Measurements from ENCODE around the gene PRKCH. TPM values are rescaled to one million over a fixed set of nuclear protein-coding genes. Genes with fewer than 3 reads are reported as not detected.
A peak's percentile ranks its signal among the peaks of the same experiment; 100 is the strongest.

The PRKCH gene
- polyA plus RNA-seq, 12 donors = 10.9 to 25.9 (median 13.8) TPM; not detected in 1

- DNase-seq = no peak
These were observed 150.8 kb downstream of the PRKCH start for GRCh38 chr14:61472011-61472672.

- no peak for DNase-seq
These were observed 151.5 kb downstream of the PRKCH start for GRCh38 chr14:61472801-61473376.

DNA sequence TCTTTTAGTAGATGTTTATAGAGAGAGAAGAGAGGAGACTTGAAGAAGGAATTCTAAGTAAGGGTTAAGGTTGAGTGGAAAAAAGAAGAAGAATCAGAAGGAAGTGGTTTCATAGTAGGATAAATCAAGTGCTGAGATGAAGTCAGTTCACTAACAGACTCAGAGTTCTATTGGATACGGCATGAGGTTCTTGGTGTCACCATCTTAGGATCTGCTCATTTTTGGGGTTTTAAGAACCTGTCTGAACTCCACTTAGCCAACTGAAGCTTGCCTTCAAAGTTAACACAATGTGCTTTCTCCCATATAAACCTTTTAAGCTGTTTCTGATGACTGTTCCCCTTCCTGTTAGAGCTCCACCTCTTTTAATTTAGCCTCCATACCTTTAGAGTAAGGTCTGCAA lies 152.6 kb downstream of the PRKCH start:
- no peak for DNase-seq

DNA sequence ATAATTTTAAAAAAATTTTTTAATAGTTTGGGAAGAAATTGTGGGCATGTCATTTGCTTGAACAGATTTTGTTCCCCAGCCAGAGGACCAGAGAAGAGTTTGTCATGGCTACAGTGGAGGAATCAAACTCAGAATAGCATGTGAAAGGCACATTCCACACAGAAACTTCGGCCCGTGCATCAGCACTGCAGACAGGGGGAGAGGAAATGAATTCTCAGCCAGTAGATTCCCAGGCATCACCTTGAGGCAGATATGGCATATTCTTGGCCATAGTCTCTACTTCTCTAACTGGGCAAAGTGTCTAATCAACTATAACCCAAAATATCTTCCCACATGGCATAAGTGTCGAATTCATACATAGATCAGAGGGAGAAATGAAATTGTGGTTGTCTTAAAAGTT lies 153.3 kb downstream of the PRKCH start:
- DNase-seq = no peak

DNA sequence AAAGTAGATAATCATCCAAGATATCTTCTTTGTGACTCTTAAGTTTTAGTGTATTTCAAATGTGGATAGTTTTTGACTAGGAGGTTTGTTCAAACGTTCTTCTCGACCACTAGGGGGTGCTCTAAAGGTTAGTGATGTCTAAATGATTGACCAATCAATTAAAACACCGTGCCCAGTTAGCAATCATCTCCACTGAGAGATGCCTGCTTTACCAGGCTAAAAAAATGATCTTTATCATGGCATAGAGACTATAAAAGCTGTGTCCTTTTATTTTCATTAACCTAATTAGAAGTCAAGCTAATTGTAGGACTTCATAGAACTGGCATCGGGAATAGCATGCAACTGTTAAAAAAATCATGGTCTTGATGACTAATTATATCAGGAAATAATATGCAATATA lies 153.9 kb downstream of the PRKCH start:
- DNase-seq = no peak

- no peak for DNase-seq
These were observed 154.8 kb downstream of the PRKCH start for GRCh38 chr14:61476105-61476753.

GRCh38 chr14:61476754-61477410 lies 155.5 kb downstream of the PRKCH start:
- peak; percentile 62 for DNase-seq

DNA sequence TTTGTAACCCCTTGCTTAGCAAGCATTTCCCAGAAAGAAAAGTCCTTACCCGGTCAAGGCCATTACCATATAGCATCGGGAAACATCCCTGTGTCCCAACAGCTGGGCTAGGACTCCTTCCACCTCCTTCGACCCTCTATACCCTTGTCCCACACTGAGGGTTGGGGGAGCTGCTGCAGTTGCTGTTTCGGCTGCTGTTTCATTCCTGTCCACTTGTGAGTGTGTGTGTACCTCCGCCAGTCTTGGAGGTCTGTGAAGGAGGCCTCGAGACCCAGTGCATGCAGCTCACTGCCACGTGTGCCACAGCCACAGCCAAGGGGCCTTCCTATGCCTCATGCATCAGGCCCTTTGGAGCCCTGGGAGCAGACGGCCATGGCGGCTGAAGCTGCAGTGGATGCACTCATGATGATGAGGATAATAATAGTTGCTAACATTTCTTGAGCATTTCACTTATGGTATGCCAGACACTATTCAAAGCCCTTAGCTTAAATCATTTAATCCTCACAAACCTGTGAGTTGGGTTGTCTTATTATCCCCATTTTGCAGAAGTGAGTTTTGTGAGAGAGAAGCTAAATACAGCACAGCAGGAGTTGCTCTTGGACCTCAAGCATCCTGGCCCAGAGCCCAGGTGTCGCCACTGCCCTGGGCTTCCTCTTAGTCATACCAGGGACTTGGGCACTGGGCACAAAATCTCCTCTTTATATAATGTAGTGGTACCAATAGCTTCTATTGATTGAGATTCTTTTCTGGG lies 156.5 kb downstream of the PRKCH start:
- DNase-seq = no peak

DNA sequence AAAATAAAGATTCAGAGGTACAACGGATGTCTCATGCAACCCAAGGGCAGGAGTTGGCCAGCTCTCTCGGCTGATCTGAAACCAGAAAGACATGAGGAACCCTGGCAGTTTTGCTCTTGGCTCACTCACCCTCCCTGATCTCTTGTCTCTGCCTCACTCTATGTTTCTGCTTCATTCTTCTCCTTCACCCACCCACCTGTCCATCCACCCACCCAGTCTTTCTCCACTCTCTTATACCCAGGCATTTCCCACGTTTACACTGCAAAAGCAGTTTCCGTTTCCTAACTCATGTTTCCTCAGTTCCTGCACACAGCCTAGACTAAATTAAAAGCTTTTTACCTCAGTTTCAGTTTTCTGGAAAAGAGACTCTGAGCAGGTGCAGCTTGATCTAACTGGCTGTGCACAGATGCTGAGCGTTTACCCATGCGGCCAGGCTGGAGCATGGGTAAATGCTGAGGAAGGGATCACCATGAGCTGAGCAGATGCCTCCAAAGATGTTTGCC lies 157.6 kb downstream of the PRKCH start:
- DNase-seq = no peak

DNA sequence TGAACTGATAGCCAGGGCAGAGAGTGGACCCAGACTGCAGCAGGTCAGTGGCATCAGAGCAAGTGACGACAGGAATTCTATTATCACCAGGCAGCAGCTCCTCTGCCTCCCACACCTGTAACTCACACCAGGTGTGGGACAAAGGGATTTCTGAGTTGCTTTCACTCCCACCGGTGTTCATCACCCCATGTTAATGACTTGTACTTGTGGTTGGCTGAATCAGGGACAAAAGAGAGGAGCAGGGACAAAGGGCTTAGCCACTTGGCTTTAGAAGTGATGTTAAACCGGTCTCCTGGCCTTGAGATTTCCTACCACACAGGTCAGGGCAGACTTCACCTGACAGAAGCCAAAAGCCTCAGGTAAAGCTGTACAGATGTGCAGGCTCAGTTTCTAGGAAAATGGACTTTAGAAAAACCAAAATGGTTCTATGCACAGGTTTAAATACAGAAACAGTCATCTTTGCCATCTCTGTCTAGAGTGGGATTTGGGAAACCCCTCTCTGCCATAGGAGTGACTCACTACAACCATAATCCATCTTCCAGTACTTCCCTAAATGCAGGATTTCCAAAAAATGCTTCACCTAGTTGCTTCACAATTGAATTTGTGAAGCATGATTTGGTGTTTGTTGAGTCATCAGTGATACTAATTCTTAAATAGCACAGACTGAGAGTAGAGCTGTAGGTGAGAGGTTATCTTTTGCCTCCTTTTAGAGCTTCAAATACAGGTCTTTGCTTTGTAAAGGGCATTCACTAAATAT lies 158.5 kb downstream of the PRKCH start:
- no peak for DNase-seq

DNA sequence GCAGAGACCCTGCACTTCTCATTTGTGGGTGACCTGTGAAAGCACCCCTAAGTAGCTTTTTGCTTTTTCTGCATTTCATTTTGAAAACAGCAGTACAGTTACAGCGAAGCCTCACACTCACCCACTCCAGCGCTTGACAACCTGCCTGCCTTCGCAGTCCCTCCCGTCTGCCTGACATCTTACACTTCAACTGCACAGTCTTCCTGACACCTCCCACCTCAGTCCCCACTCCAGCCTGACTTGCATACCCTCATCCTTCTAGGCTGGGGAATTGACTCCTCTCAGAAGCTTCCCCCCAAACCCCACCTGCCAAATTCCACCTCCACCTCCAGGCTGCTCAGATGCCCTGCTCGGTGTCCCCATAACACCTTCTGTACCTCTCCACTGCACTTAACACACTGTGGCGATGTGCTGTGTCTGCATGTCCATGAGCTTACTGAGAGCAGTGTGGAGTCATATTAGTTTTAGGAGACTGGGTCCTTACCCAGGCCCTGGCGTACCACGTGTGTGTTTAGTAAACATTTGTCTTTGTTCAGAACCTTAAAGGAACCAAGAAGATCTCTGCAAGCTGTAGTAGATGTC lies 159.4 kb downstream of the PRKCH start:
- no peak for DNase-seq

DNA sequence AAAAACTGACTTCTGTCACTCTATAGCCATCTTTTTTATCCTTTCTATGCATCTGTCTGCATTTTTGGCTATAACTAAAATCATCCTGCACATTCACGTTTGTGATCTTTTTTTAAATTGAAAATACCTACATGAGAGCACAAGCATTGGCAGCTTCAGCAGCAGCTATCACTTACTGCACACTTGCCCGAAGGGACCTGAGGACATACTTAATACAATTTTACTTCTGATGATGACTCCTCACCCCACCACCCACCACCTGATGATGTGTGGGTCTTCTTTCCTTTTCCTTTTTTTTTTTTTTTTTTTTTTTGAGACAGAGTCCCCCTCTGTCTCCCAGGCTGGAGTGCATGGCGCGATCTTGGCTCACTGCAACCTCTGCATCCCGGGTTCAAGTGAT lies 160.3 kb downstream of the PRKCH start:
- no peak for DNase-seq

DNA sequence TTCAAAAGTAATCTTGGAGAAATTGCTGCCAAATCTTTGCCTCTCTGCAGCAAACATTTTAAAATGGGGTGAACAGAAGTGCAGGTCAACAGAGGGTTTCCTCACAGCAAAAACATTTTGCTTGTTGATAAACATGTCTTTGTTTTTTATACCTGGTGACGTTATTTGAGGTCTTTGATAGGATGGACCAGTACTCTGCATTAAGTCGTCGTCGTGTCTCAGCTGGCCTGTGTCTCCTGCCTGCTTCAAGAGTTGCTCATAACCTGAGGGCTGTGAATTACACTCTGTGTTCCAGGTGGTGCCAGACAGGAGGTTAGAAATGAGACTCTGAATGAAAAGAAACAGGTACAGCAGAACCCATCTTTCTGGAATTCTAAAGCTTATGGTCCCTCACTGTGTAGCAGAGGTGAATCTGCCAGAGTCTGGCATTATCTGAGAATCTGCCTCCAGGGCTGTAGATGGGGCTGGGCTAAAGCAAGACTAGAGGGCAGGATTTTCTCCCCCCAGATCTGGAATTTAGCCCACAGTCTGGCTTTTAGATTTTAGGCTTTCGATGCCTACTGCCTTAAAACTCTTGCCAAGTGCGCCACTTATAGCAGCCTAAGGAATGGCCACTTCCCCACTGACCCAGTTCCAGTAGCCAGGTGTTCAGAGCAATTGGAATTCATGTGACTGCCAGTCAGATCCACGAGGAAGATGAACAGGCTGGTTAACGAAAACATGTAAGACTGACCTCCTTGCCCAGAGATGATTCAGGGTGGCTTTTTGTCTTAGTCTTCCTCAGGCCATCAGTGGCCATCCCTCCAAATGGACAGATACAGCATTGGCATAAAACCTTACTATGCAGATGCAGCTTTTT lies 161.2 kb downstream of the PRKCH start:
- no peak for DNase-seq

DNA sequence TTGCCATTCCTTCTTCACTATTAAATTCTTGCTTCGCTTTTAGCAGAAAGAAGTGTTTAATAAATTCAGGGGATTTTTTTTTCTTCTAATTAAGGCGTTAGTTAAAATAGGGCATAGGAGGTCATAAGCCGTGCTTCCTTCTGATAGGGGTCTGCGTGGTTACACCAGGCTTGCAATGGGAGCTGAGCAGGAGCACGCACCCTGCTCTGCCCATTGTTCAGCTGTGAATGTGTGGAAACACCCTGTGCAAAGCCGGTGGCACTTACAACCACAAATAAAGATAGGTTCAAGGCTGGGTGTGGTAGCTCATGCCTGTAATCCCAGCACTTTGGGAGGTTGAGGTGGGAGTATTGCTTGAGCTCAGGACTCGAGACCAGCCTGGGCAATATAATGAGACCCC lies 162.1 kb downstream of the PRKCH start:
- no peak for DNase-seq

DNA sequence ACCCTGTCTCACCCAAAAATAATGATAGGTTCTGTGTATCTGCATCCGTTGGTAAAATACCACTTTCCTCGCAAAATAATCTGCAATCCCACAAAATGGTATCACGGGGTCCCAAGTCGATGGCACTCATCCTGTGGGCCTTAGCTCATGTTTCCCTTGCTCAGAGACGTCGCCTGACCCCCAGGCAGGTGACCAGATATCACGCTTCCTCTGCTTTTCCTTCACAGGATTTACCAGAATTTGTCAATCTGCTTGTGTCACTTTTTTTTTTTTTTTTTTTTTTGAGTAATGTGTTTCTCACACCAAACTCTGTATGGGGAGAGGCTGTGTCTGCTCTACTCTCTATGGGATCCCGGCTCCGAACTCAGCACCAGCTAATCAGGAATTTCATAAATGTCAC lies 162.7 kb downstream of the PRKCH start:
- no peak for DNase-seq

DNA sequence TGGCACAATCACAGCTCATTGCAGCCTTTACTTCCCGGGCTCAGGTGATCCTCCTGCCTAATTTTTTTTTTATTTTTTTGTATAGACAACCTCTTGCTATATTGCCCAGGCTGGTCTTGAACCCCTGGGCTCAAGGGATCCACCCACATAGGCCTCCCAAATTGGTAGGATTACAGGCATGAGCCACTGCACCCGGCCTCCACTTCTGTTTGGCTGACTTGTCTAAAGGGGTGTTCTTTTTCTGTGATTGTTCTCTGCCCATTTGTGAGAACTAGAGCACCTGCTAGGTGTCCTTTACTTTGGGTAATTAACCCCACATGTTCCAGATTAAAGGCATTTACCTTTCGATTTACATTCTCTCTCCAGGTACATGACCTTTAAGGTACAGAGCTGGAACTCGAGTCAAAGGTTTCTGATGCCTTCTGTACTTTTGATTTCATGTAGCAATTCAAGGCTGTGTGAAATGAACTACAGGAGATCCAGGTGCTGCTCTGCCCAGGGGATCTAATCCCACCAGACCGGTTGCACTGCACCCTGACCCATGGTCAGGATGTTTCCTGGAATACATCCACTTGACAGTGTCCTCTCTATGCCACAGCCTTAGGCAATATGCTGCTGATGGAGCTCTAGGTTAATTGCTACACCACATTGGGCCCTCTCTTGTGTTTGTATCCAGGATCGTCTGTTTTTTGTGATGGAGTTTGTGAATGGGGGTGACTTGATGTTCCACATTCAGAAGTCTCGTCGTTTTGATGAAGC lies 163.6 kb downstream of the PRKCH start:
- DNase-seq = no peak

- no peak for DNase-seq
These were observed 164.3 kb downstream of the PRKCH start for GRCh38 chr14:61485661-61486060.

GRCh38 chr14:61486930-61487495 lies 165.6 kb downstream of the PRKCH start:
- DNase-seq = no peak
